Heart left ventricle (tissue), 13 donors: ENCODE data around the gene OGA.

Experiments used
- CTCF ChIP-seq, 12 donors: fragments of 200-600 bp; sonication (generic) in 4 of 12; IDR thresholded peaks; one replicate each; pipeline versions ENCODE4 v1.5.0 to v1.8.0; 2018 to 2022; ENCODE audit warnings: antibody characterized with exemption in 12 of 12, mild to moderate bottlenecking in 5 of 12
- POLR2A ChIP-seq, 2 donors: fragments of 450-650 bp; IDR thresholded peaks; one replicate each; pipeline ENCODE4 v1.6.1; 2017; ENCODE audit warnings: antibody characterized with exemption in 2 of 2, mild to moderate bottlenecking in 2 of 2, moderate library complexity in 2 of 2
- donor health status: ischemic (EF 13 %, LVEDD 7.1; RV severe dilation, severe dysfunction).
- donor health status: DM: no; HTN: yes; CAD: no.
- donor health status: DM: no; HTN: no; CAD: no.
- donor health status: ischemic (EF 25% LVEDD 6.9; RV normal size, moderate dysfunction).
- donor health status: ischemic (EF 25% LVEDD 5.7; RV mildly dilated, moderate dysfunction).
- donor health status: ischemic (EF 35%, LVEDD 5.7; RV mildly dilated, moderate dysfunction).
- donor health status: nonischemic (EF 11% LVEDD 7.7; RV severe dilation, severe dysfunction).
- donor health status: DM: yes; HTN: yes; CAD: no.
- donor health status: PGD.
- donor health status: ischemic (EF 29% LVEDD 5.4; RV normal size, mild dysfunction).
- donor health status: nonischemic (EF 23%, LVEDD 6.1; RV moderate dilation, normal function).

- TF ChIP-seq POLR2A (IDR thresholded peaks at IDR 0.05) (no peak), CTCF (IDR thresholded peaks at IDR 0.05) (no peak)
Measured at GRCh38 chr10:101784558-101784957, 33.7 kb downstream of the OGA start.
